ENCODE measurements around the gene HNRNPDL. TPM values are rescaled to one million over a fixed set of nuclear protein-coding genes. Genes with fewer than 3 reads are reported as not detected.

The HNRNPDL gene
- polyA plus RNA-seq, 1 of the 3 experiments (the other 2 are of a cell fraction), result 210 TPM

- under 1% methylated on average over 63 of the region's 83 CpGs for WGBS (ENCODE audit: low lambda C conversion rate)
- H3K4me3 ChIP-seq (ENCODE audit: low read depth in 2 of 2, low read length in 1 of 2), result peak within 1 kb of the TSS; percentile 75 to 89
- peaks cover 21 to 29% of the 10 kb centered on the region in 2 experiments for H3K36me3 ChIP-seq (replicated peaks in 1 of 2; ENCODE audit: control insufficient read depth in 1 of 2, insufficient read depth in 2 of 2, low read length in 1 of 2)
- H2AFZ ChIP-seq (ENCODE audit: low read depth), result peak within 1 kb of the TSS; percentile 75
- no peaks in the 10 kb centered on the region for H3K9me3 ChIP-seq
- peak within 1 kb of the TSS; percentile 96 for H3K4me2 ChIP-seq
- CTCF ChIA-PET, result interaction anchor here (1.4 kb wide), 2 partner anchors 31 to 56 kb away, joined by 4 to 8 read pairs; partner anchors contain the start of gene HNRNPDL
- peaks cover 47% of the 10 kb centered on the region for H4K20me1 ChIP-seq (ENCODE audit: insufficient read depth)
- H3K9me2 ChIP-seq, result no peaks in the 10 kb centered on the region
- H3K9ac ChIP-seq, result peak within 1 kb of the TSS; percentile 98
- H3F3A ChIP-seq (replicated peaks; ENCODE audit: insufficient read depth), result peaks cover 12% of the 10 kb centered on the region
- H3K79me2 ChIP-seq (ENCODE audit: insufficient read depth), result peaks cover 87% of the 10 kb centered on the region
- POLR2A ChIA-PET, result interaction anchor here (0.7 to 1.4 kb wide), 7 partner anchors 16 to 661 kb away, joined by 3 to 44 read pairs (median 3); partner anchors contain the start of genes COPS4 and HNRNPDL
- no peaks in the 10 kb centered on the region for H3K27me3 ChIP-seq (ENCODE audit: insufficient read depth)
- DNase-seq, result peak; percentile 97
- peaks cover 10 to 13% of the 10 kb centered on the region in 2 experiments; a peak in 3 of 4 replicates for H3K4me1 ChIP-seq (ENCODE audit: control insufficient read depth in 1 of 2, insufficient read depth in 2 of 2, low read depth in 1 of 2, low read length in 1 of 2)
- H3K27ac ChIP-seq (ENCODE audit: low read depth in 2 of 2, low read length in 1 of 2), result peak within 1 kb of the TSS; percentile 96
- TF ChIP-seq FOSL2 (IDR thresholded peaks at IDR 0.05; ENCODE audit: borderline replicate concordance, low read depth) (no peak), FOXM1 (IDR thresholded peaks at IDR 0.05; ENCODE audit: low read depth) (0 out of 2 replicates have a peak, but pooled peaks have one; percentile 10), NRF1 (IDR thresholded peaks at IDR 0.05; ENCODE audit: low read depth, low read length) (peak; percentile 27; the same call in 1 of the 2 replicates), FOXJ3 (CRISPR knock-in tag; IDR thresholded peaks at IDR 0.05) (peak; percentile 15; the same call in 1 of the 2 replicates), RFX5 (IDR thresholded peaks at IDR 0.05; ENCODE audit: low read length) (peak; percentile 67; the same call in 1 of the 2 replicates), SMC3 (IDR thresholded peaks at IDR 0.05; ENCODE audit: low read depth, low read length) (no peak), TEAD4 (IDR thresholded peaks at IDR 0.05; ENCODE audit: borderline replicate concordance, insufficient read depth) (peak; percentile 85), YY1 (IDR thresholded peaks at IDR 0.05; ENCODE audit: low read depth) (peak; percentile 98), RCOR1 (IDR thresholded peaks at IDR 0.05; ENCODE audit: low read length) (peak; percentile 60; the same call in 1 of the 2 replicates), CTCF (IDR thresholded peaks at IDR 0.05) (no peak; the same call in 1 of the 2 replicates), MXI1 (IDR thresholded peaks at IDR 0.05; ENCODE audit: low read depth, low read length) (peak; percentile 80), EZH2phosphoT487 (IDR thresholded peaks at IDR 0.05; ENCODE audit: borderline replicate concordance, low read depth) (no peak), PBX3 (IDR thresholded peaks at IDR 0.05) (peak; percentile 28; the same call in 1 of the 2 replicates), POLR2AphosphoS5 (IDR thresholded peaks at IDR 0.05; ENCODE audit: low read depth, low read length) (peak; percentile 84), TAF1 (IDR thresholded peaks at IDR 0.05; ENCODE audit: borderline replicate concordance, low read depth, low read length) (peak; percentile 72), RAD21 (IDR thresholded peaks at IDR 0.05; ENCODE audit: low read length) (no peak), ELF1 (IDR thresholded peaks at IDR 0.05) (no peak; the same call in 1 of the 2 replicates), SIN3A (IDR thresholded peaks at IDR 0.05; ENCODE audit: borderline replicate concordance, low read depth, low read length) (peak; percentile 67; the same call in 1 of the 2 replicates), JUND (IDR thresholded peaks at IDR 0.05) (no peak; the same call in 1 of the 2 replicates), USF1 (IDR thresholded peaks at IDR 0.05; ENCODE audit: borderline replicate concordance, low read depth) (peak; percentile 98), GABPA (IDR thresholded peaks at IDR 0.05; ENCODE audit: low read depth) (peak; percentile 86), ZBTB33 (IDR thresholded peaks at IDR 0.05; ENCODE audit: borderline replicate concordance, low read depth) (peak; percentile 83), TCF12 (IDR thresholded peaks at IDR 0.05) (peak; percentile 54), CHD2 (IDR thresholded peaks at IDR 0.05; ENCODE audit: low read length, partially characterized antibody) (peak; percentile 79)
- TF ChIP-seq, protein P1, sequence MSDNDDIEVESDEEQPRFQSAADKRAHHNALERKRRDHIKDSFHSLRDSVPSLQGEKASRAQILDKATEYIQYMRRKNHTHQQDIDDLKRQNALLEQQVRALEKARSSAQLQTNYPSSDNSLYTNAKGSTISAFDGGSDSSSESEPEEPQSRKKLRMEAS (IDR thresholded peaks at IDR 0.05; ENCODE audit: low read depth), result peak; percentile 86
- TF ChIP-seq, protein P2, sequence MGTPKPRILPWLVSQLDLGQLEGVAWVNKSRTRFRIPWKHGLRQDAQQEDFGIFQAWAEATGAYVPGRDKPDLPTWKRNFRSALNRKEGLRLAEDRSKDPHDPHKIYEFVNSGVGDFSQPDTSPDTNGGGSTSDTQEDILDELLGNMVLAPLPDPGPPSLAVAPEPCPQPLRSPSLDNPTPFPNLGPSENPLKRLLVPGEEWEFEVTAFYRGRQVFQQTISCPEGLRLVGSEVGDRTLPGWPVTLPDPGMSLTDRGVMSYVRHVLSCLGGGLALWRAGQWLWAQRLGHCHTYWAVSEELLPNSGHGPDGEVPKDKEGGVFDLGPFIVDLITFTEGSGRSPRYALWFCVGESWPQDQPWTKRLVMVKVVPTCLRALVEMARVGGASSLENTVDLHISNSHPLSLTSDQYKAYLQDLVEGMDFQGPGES (IDR thresholded peaks at IDR 0.05; ENCODE audit: low read depth, low read length), result no peak
Observed at GRCh38 chr4:82373816-82374625, 56.2 kb downstream of the HNRNPDL start, which contains the start of gene HNRNPD. TSS of gene HNRNPD (minus strand) at chr4:82373991. CDS start at chr4:82373678, 313 bp downstream.

Data from SK-N-SH (cell line).